GM19193 (cell line): ENCODE results near the gene NDFIP2.

Source experiments
- POLR2A ChIP-seq: IDR thresholded peaks from 4 replicates; pipeline ENCODE4 v1.6.1; 2011; ENCODE audit not compliant: insufficient read depth, insufficient read length; ENCODE audit errors: extremely low read depth

Gene NDFIP2

DNA sequence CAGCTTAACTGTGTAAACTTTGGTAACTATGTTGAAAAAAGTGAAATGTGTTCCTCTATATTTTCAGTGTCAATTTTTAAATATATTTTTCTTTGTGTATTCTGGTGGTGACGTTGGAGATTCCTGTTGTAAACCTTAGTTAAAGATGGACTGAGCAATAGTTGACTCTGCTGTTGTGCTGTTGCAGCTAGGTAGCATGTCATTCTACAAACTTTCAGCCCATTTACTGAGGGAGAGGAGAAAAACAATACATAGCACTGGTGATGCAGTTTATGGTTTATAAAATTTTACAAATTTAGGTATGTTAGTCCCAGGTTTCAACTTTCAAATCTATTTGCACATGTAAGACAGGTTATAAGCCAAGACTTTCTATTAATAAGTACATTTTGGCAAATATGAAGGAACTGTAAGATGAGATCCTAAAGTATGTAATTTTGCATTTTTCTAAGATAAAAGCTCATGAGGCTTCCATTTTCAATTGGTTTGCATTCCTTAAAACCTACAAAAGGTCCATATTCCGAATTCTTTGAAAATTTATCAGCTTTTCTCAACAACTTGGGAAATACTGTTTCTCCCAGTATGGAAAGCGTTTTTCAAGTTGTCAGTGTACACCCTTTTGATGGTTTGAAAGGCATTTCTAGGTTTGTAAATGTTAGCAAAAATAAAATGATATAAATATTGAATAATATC lies 1.5 kb downstream of the NDFIP2 start:
- no peak for TF ChIP-seq POLR2A

DNA sequence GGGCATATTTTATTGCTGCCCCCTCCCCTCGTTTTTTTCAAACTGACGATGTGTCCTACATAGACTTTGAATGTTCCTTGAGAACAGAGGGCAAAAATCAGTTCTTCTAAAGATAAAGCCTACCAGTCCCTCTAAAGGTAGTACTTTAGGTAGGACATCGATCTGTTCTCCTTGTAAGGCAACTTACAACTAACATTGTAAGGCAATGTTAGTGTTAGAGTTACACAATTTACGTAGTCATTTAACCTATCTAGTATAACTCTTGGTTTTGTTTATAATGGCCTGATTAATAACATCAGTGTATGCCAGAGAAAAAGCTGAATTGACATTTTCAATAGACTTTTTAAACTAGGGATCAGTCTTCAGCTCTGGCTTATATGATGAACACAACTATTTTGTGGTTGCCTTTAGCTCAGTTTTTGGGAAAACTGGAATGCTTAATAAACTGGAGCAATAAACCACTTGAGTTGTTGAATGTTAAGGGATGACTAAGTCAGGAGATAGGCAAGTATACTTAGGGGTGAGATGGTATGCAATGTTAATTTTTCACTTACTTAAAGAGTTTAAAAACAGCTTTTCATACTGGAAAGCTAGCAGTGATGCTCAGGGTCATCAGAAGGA lies 2.2 kb downstream of the NDFIP2 start:
- TF ChIP-seq POLR2A: no peak

DNA sequence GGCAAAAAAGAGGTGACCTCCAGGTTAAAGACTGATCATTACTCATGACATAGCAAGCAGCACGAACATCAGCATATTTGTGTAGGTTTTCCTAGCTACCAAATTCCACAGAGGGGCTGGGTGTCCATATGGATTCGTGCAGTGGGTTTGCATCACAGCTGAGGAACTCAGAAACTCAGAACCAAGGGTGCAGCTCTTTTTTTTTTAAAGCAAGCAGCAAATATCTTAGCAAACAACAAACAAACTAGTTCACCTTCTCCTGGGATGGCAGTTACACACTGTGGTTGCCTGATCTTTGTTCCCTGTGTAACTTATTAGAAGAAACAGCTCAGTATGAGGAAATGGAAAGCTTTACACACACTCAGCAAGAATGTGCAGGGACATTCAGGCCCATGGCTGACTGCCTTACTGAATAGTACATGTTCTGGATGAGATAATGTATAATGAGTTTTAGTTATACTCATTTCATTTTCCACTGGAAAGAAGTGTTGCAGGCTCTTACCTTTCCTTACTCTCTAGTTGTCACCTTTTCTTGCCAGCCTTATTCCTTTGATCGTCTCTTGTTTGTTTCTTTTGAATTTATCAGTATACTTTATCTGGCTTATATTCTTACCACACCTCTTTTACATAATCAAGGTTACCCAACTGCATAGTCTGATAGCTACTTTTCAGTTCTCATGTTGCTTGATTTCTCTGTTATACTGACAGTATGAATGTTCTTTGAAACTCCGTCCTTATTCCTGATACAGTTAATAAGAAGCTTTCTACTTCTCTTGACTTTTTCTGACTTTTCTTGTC lies 4.3 kb downstream of the NDFIP2 start:
- no peak for TF ChIP-seq POLR2A

DNA sequence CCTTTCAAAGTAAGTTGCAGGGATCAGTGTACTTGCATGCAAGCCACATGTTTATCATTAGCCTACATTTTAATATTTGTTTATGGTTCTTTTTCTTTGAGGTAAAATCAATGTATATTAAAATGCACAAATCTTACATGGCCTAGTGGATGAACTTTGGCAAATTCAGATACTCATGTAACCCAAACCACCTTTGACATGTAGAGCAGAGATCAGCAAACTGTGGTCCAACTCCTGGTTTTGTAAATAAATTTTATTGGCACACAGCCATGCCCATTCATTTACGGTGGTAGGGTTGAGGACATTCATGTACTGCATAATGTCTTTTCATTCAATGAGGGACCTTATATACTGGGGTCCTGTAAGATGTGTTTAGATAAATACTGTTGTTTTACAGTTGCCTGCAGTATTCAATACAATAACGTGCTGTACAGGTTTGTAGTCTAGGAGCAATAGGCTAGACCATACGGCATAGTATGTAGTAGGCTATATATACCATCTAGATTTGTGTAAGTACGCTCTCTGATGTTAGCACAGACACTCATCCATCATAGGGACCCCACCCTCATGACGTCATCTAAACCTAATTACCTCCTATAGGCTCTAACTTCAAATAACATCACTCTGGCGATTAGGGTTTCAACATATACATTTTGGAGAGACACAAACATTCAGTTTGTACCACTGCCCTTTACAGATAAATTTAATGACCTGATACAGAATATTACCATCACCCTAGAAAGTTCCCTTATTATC lies 5.7 kb downstream of the NDFIP2 start:
- TF ChIP-seq POLR2A: no peak

DNA sequence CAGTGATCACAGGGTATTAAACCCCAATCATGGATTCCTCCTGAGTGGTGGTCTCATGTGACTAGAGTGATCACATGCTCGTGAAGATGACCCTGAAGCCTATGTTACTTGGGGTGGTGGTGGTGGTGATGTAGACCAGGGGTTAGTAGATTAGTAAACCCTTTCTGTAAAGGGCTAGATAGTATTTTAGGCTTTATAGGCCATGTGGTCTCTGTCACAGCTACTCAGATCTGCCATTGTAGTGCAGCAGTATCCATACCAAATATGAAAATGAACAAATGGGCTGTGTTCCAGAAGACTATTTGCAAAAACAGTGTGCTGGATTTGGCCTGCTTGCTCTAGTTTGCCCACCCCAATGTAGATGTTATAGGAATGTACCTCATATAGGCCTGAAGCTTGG lies 9.4 kb downstream of the NDFIP2 start:
- no peak for TF ChIP-seq POLR2A

DNA sequence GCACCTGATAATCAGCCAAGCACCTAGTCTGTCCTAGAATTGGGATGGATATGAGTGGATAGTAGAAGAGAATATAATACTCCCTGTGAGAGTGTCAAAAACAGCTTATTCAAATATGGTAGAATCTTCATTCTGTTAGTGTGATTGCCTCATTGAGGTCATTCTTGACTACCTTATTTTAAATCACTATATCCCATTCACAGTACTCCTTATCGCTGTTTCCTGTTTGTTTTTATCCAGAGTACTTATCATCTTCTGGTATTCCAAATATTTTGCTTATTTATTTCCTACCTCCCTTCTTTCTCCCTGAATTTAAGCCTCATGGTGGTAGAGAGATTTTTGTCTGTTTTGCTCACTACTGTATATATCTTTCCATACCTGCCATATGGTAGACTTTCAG lies 9.9 kb downstream of the NDFIP2 start:
- TF ChIP-seq POLR2A: no peak

DNA sequence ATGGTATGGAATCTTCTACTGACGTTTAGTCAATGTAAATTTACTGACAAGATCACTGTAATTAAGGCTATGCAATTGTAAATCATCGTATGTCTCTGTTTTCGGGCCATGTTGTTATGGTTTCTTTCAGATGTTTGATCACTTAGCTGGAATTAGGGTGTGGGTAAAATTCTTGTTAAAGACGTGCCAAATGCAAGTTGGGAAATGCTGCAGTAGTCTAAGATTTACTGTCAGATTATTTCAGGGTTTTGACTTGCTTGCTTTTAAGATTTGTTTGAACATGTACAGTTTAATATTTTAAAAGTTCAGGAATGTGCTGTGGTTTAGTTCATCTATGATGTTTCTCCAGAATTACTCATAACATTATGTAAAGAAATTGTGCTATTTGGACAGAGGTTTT lies 10.8 kb downstream of the NDFIP2 start:
- TF ChIP-seq POLR2A: no peak

DNA sequence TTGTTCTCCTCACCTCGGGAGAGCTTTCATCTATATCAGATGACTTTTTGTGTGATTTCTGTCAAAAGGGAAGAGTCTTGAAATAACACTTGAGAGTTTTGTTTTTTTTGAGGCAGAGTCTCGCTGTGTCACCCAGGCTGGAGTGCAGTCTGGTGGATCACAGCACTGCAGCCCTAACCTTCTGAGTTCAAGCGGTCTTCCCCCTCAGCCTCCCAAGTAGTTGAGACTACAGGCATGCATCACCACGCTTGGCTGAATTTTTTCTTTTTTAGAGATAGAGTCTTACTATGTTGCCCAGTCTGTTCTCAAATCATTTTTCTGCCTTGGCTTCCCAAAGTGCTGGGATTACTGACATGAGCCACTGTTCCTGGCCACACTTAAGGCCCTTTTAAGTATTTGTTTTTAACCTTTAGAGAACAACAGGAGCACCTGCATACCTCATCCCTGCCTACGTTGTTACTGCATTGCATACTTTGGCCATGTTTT lies 11.4 kb downstream of the NDFIP2 start:
- no peak for TF ChIP-seq POLR2A

DNA sequence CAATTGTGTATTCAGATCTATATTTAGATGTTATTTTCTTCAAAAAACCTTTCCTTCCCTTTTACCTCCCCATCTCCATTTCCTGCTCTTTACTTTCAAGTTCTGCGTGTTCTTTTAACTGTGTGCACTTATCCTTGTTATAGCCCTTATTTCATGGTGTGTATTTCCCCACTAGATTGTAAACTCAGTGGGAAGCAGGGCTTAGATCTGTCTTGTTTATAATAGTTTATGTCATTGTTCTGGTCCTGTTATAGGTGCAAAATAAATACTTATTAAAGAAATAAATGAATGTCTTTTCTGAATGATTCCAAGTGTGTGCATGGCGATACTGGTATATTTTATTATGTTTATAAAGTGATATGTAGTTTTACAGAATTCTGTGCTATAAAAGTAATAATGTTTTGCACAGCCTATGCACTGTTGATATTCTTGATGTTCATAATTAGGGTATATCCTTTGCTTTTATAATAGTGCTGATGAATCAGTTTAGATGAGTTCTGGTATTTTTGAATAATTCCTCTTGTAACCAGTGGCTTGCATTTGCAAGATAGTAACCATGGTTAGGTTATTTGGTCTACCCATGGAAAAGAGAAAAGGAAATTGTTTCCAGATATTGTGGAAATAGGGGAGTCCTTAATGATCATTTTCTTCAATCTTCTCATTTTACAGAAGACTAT lies 12.1 kb downstream of the NDFIP2 start:
- no peak for TF ChIP-seq POLR2A

DNA sequence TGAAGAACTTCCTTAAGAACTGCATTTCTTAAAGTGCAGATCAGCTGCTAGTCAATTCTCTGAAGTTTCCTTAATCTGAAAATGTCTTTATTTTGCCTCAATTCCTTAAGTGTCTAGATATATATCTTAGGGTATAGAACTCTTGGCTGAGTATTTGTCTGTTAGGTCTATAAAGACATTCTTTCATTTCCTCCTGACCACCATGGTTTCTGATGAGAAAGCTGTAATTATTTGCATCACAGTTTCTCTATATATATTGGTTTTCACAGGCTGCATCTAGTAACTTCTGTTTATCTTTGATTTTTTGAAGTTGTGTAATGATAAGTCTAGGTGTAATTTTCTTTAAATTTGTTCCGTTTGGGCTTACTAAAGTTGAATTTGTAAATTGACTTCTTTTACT lies 15.2 kb downstream of the NDFIP2 start:
- no peak for TF ChIP-seq POLR2A

DNA sequence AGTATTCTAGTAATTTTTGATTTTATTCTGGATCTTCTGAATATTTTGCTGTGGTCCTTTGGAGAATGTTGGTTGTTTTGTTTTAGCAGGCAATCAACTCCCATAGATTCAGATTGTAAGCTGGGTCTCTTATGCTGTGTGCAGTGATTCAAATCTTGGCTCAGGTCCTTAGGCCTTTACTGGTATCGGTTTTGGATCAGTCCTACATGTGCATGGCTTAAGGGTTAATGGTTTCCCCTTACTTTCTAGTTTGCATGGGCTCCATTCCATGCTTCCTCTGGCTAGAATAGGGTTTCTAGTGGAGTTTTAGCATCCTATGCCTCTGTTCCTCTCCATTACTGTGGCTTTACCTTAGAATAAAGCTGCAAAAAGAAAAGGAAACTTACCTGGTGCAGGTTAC lies 16.1 kb downstream of the NDFIP2 start:
- TF ChIP-seq POLR2A: no peak

DNA sequence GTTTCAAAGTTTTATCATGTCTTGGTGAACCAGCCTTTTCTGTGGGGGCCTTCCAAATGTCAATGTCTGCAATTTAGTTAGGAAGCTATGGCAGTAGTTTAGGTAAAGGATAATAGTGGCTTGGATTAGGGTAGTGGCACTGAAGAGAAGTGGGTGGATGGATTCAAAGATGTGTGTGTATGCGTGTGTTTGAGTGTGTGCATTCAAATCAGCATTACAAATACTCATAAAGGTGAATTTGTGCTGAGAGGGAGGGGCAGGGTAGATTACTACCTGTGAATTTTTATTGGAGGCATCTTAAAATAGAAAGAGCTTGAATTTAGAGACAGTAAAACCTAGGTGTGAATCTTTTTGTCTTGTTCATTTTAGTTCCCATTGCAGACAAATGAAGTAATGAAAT lies 16.9 kb downstream of the NDFIP2 start:
- TF ChIP-seq POLR2A: no peak

DNA sequence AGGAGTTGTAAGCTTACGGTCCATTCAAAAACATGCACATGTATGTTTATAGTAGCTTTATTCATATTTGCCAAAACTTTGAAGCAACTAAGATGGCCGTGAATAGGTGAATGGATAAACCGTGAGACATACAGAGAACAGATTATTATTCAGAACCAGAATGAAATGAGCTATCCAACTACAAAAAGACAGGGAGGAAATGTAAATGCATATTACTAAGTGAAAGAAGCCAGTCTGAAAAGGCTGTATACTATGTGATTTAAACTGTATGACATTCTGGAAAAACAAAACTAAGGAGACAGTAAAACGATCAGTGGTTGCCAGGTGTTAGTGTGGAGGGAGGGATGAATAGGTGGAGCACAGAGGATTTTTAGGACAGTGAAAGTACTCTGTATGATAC lies 19.9 kb downstream of the NDFIP2 start:
- no peak for TF ChIP-seq POLR2A

DNA sequence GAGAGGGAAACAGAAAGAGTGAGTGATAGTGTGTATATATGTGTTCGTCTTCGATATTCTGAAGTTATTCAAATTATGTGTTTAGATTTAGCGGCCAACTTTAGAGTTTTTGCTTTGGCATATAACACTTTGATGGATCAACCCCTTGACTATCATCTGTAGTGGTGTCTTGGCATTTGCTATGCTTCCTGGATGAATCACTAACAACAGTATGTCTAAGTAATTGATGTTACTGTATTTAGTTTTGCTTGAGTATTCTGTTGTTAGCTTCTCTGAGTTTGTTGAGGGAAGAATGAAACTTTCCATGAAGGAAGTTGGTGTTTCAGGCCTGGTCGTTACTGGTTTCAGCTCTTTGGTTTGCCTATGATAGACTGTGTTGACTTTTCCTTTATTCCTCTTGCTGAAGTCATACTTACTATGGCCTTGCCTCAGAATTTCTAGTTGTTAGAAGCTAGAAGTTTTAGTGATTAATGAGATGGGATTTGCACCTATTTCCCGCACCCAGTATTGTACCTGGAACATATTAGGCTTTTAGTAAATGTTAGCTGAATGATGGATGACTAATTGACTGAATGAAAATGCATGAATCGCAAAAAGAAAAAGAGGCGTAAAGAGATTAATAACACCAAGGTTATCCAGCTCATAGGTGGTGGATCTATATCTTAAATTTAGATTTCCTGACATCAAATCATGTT lies 20.7 kb downstream of the NDFIP2 start:
- TF ChIP-seq POLR2A: no peak
